HEK293 (cell line): ENCODE data around the gene FAM193B.
"Not testable (repeated sequence)": the region's sequence is repeated elsewhere in the genome, so short reads cannot be mapped to it uniquely, and the experiment has no call there.

Source experiments
- CTCF ChIA-PET: fragments of 350-600 bp; formaldehyde crosslinking; extraction: SDS; loops from one replicate; lab custom pipeline; 2021; ENCODE audit warnings: antibody characterized with exemption; lab: Yijun Ruan, JAX
- POLR2A ChIA-PET: fragments of 300-600 bp; formaldehyde crosslinking; extraction: SDS; loops from one replicate; lab custom pipeline; 2020; ENCODE audit warnings: antibody characterized with exemption, inconsistent platforms; lab: Yijun Ruan, JAX
- H3K27ac ChIP-seq: fragments of 200-500 bp; sonication (Bioruptor generic); 2 replicates; pipeline ENCODE4 v1.5.1; 2014; ENCODE audit warnings: low read depth, low read length, control low read depth, inconsistent platforms; ENCODE audit errors: extremely low read depth
- H3K36me3 ChIP-seq, 2 experiments: fragments of 200-500 bp in 1 of 2; sonication (Bioruptor generic) in 1 of 2; 1 replicate in 1 of 2; 2 replicates in 1 of 2; pipeline ENCODE4 v1.5.1; 2014 to 2017; ENCODE audit warnings: inconsistent platforms in 2 of 2, low read length in 2 of 2; ENCODE audit not compliant: control insufficient read depth in 2 of 2, insufficient read depth in 1 of 2
- H3K4me1 ChIP-seq: fragments of 200-500 bp; sonication (Bioruptor generic); 2 replicates; pipeline ENCODE4 v1.5.1; 2014; ENCODE audit warnings: mild to moderate bottlenecking, low read length, inconsistent platforms; ENCODE audit not compliant: control insufficient read depth, insufficient read depth
- H3K4me3 ChIP-seq: 2 replicates; pipeline ENCODE4 v1.5.1; 2011; ENCODE audit warnings: low read depth, mild to moderate bottlenecking, control low read depth, low read length, moderate library complexity
- H3K9me3 ChIP-seq: fragments of 200-500 bp; sonication (Bioruptor generic); 2 replicates; pipeline ENCODE4 v1.5.1; 2014; ENCODE audit warnings: low read depth, low read length, inconsistent platforms; ENCODE audit not compliant: control insufficient read depth, insufficient read depth
- FEZF1 ChIP-seq: fragments of 450-650 bp; formaldehyde crosslinking; IDR thresholded peaks from 2 replicates; pipeline ENCODE4 v1.5.1; 2016; ENCODE audit warnings: missing biosample characterization, missing genetic modification characterization
- HOXD13 ChIP-seq: sonication (generic); formaldehyde crosslinking; IDR thresholded peaks from 2 replicates; pipeline ENCODE4 v1.8.0; 2022; ENCODE audit warnings: missing genetic modification reagents, borderline replicate concordance
- SCRT1 ChIP-seq: fragments of 450-650 bp; formaldehyde crosslinking; IDR thresholded peaks from 2 replicates; pipeline ENCODE4 v1.5.1; 2016; ENCODE audit warnings: missing biosample characterization, missing genetic modification characterization, borderline replicate concordance
- ZNF155 ChIP-seq: fragments of 450-650 bp; formaldehyde crosslinking; IDR thresholded peaks from 2 replicates; pipeline ENCODE4 v1.5.1; 2016; ENCODE audit warnings: missing biosample characterization, missing genetic modification characterization
- ZNF157 ChIP-seq: fragments of 450-650 bp; formaldehyde crosslinking; IDR thresholded peaks from 2 replicates; pipeline ENCODE4 v1.5.1; 2016; ENCODE audit warnings: missing biosample characterization, missing genetic modification characterization
- ZNF266 ChIP-seq: fragments of 450-650 bp; formaldehyde crosslinking; IDR thresholded peaks from 2 replicates; pipeline ENCODE4 v1.5.1; 2016; ENCODE audit warnings: missing biosample characterization, missing genetic modification characterization, low read depth
- ZNF311 ChIP-seq: fragments of 450-650 bp; formaldehyde crosslinking; IDR thresholded peaks from 2 replicates; pipeline ENCODE4 v1.5.1; 2017; ENCODE audit warnings: missing biosample characterization, missing genetic modification characterization, borderline replicate concordance
- ZNF416 ChIP-seq: fragments of 450-650 bp; formaldehyde crosslinking; IDR thresholded peaks from 2 replicates; pipeline ENCODE4 v1.5.1; 2016; ENCODE audit warnings: missing biosample characterization, missing genetic modification characterization
- ZNF521 ChIP-seq: fragments of 450-650 bp; formaldehyde crosslinking; IDR thresholded peaks from 2 replicates; pipeline ENCODE4 v1.5.1; 2017; ENCODE audit warnings: missing biosample characterization, mild to moderate bottlenecking, missing genetic modification characterization
- ZNF555 ChIP-seq: fragments of 450-650 bp; formaldehyde crosslinking; conservative IDR thresholded peaks from 2 replicates; pipeline ENCODE4 v1.5.1; 2017; ENCODE audit warnings: missing biosample characterization, mild to moderate bottlenecking, missing genetic modification characterization, inconsistent platforms
- ZNF571 ChIP-seq: fragments of 450-650 bp; formaldehyde crosslinking; IDR thresholded peaks from 2 replicates; pipeline ENCODE4 v1.5.0; 2017; ENCODE audit warnings: missing biosample characterization, missing genetic modification characterization
- ZNF660 ChIP-seq: fragments of 450-650 bp; IDR thresholded peaks from 2 replicates; pipeline ENCODE4 v1.5.1; 2018; ENCODE audit warnings: missing biosample characterization, mild to moderate bottlenecking, missing genetic modification characterization
- ZNF677 ChIP-seq: fragments of 450-650 bp; IDR thresholded peaks from 2 replicates; pipeline ENCODE4 v1.5.0; 2018; ENCODE audit warnings: missing biosample characterization, mild to moderate bottlenecking, missing genetic modification characterization, moderate library complexity
- ZNF776 ChIP-seq: fragments of 450-650 bp; formaldehyde crosslinking; IDR thresholded peaks from 2 replicates; pipeline ENCODE4 v1.5.0; 2017; ENCODE audit warnings: missing biosample characterization, missing genetic modification characterization, borderline replicate concordance
- ZNF777 ChIP-seq: fragments of 450-650 bp; formaldehyde crosslinking; IDR thresholded peaks from 2 replicates; pipeline ENCODE4 v1.5.1; 2017; ENCODE audit warnings: missing biosample characterization, missing genetic modification characterization, borderline replicate concordance
- TF ChIP-seq, protein P1 (sequence below): fragments of 450-650 bp; formaldehyde crosslinking; conservative IDR thresholded peaks from 2 replicates; pipeline ENCODE4 v1.5.1; 2016; ENCODE audit warnings: low read depth, missing biosample characterization, missing genetic modification characterization
- TF ChIP-seq, protein P2 (sequence below): fragments of 450-650 bp; formaldehyde crosslinking; IDR thresholded peaks from 2 replicates; pipeline ENCODE4 v1.5.1; 2017; ENCODE audit warnings: missing biosample characterization, missing genetic modification characterization
- TF ChIP-seq, protein P3 (sequence below): fragments of 450-650 bp; formaldehyde crosslinking; IDR thresholded peaks from 2 replicates; pipeline ENCODE4 v1.5.1; 2016; ENCODE audit warnings: missing biosample characterization, missing genetic modification characterization

The FAM193B gene

DNA sequence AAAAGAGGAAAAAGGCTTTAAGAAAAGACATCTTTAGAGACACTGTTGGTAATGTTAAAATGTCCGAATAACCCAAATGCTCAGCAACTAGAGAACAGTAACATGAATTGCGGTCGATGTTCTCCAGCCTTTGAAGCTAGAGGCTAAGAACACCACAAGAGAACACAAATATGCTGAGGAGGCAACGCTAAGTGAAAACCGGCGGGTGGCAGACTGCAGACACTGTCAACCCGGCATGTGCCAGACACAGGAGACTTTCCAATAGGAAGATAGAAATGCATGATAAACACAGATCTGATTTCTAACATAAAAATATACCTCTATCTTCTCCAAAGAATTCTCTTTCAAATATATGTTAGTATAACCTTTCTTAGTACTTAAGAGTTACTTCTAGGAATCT lies 19.2 kb downstream of the FAM193B start:
- Histone ChIP-seq H3K9me3 (no peaks in the 10 kb centered on the region), H3K27ac (no peak overlapping the region), H3K36me3 (peaks cover 13 to 89% of the 10 kb centered on the region in 2 experiments), H3K4me1 (no peaks in the 10 kb centered on the region), H3K4me3 (no peak overlapping the region)
- TF ChIP-seq ZNF311 (tag by site-specific recombination) (no peak), HOXD13 (CRISPR knock-in tag) (no peak), ZNF776 (tag by site-specific recombination) (no peak)
- CTCF ChIA-PET: interaction anchor here (1.1 kb wide), 1 partner anchor 68 kb away, joined by 3 read pairs; no protein-coding TSS in a partner anchor
- POLR2A ChIA-PET: no interaction called here

DNA sequence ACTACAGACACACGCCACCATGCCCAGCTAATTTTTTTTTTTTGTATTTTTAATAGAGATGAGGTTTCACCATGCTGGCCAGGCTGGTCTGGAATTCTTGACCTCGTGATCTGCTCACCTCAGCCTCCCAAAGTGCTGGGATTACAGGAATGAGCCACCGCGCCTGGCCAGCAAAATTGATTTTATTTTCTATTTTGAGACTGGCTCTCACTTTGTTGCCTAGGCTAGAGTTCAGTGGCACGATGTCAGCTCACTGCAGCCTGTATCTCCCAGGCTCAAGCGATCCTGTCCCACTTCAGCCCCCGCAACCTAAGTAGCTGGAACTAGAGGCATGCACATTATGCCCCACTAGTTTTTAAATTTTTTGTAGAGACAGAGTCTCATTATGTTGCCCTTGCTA lies 19.9 kb downstream of the FAM193B start:
- CTCF ChIA-PET: interaction anchor here (1.1 kb wide), 1 partner anchor 69 kb away, joined by 3 read pairs; no protein-coding TSS in a partner anchor
- H3K36me3 ChIP-seq: peaks cover 13 to 92% of the 10 kb centered on the region in 2 experiments

DNA sequence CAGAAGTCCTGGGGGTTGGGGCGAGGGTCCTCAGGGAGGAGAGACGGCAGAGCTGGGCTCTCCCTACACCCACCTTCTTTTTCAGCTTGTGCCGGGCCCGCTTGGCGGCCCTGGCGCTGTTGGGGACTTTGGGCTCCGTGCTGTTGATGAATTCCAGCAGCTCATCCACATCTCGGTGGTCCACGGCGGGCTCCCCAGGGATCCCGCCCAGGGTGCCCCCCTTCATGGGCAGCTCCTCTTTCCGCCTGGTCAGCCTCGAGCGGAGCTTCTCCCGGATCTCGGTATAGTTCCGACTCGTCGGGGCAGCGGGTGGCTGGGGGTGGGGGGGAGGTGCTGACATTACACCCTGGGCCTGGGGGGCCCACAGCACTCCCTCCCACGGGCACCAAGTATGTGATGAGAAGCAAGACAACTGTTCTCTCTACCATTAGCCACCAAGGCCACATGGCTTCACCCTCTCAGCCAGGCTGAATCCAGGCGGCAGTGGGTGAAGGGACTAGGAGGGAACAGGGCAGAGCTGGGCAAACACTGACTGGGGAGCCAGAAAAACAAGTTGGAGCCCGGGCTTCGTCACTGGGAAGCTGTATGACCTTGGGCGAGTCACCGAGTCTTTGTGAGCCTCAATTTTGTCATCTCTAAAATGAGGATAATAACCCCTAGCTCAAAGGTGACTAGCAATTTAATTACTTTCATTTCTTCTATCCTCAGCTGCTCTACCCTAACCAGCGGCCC lies 23.0 kb downstream of the FAM193B start:
- Histone ChIP-seq H3K4me3 (no peak overlapping the region), H3K9me3 (no peaks in the 10 kb centered on the region)
- ChIA-PET POLR2A (no interaction called here), CTCF (interaction anchor here (0.7 to 1.4 kb wide), 2 partner anchors 10 to 15 kb away, joined by 3 read pairs; no protein-coding TSS in a partner anchor)
- no peak for TF ChIP-seq ZNF155 (tag by site-specific recombination)
- no peak for TF ChIP-seq ZNF157
- TF ChIP-seq SCRT1 (tag by site-specific recombination): no peak
- TF ChIP-seq ZNF555 (tag by site-specific recombination): no peak
- TF ChIP-seq, protein P1, sequence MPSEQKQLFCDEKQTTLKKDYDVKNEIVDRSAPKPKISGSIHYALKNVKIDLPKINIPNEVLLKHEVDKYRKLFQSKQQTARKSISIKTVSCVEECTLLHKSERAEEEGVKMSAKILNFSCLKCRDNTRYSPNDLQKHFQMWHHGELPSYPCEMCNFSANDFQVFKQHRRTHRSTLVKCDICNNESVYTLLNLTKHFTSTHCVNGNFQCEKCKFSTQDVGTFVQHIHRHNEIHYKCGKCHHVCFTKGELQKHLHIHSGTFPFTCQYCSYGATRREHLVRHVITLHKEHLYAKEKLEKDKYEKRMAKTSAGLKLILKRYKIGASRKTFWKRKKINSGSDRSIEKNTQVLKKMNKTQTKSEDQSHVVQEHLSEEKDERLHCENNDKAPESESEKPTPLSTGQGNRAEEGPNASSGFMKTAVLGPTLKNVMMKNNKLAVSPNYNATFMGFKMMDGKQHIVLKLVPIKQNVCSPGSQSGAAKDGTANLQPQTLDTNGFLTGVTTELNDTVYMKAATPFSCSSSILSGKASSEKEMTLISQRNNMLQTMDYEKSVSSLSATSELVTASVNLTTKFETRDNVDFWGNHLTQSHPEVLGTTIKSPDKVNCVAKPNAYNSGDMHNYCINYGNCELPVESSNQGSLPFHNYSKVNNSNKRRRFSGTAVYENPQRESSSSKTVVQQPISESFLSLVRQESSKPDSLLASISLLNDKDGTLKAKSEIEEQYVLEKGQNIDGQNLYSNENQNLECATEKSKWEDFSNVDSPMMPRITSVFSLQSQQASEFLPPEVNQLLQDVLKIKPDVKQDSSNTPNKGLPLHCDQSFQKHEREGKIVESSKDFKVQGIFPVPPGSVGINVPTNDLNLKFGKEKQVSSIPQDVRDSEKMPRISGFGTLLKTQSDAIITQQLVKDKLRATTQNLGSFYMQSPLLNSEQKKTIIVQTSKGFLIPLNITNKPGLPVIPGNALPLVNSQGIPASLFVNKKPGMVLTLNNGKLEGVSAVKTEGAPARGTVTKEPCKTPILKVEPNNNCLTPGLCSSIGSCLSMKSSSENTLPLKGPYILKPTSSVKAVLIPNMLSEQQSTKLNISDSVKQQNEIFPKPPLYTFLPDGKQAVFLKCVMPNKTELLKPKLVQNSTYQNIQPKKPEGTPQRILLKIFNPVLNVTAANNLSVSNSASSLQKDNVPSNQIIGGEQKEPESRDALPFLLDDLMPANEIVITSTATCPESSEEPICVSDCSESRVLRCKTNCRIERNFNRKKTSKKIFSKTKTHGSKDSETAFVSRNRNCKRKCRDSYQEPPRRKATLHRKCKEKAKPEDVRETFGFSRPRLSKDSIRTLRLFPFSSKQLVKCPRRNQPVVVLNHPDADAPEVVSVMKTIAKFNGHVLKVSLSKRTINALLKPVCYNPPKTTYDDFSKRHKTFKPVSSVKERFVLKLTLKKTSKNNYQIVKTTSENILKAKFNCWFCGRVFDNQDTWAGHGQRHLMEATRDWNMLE (tag by site-specific recombination): no peak
- no peak for TF ChIP-seq ZNF266 (tag by site-specific recombination)
- TF ChIP-seq FEZF1 (tag by site-specific recombination): no peak
- TF ChIP-seq ZNF311 (tag by site-specific recombination): no peak
- TF ChIP-seq, all 188 proteins: peak for 0
- no peaks in the 10 kb centered on the region for H3K4me1 ChIP-seq
- H3K27ac ChIP-seq: no peak overlapping the region
- H3K36me3 ChIP-seq: peaks cover 13 to 92% of the 10 kb centered on the region in 2 experiments; a peak in 2 of 3 replicates

More for the DNA sequence above, 19.9 kb downstream of the FAM193B start:
- POLR2A ChIA-PET, H3K4me3 ChIP-seq, H3K4me1 ChIP-seq, H3K9me3 ChIP-seq, H3K27ac ChIP-seq: not testable (repeated sequence)

DNA sequence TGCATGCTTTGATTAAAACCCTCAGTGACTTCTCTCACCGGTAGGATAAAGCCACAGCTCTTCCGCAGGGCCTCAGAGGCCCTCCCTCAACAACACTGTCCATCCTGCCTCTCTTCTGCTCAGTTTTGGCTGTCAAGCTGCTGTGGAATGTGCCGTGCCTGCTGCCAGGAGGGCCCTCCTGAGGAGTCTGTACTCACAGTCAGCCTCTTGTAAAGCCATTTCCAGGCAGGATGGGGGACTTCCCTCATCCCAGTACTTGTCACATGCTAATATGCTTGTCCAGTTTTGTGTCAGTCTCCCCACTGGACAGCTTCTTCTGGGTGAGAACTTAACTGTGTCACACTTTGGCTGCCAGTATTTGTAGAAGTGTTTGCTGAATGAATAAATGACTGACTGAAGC lies 23.7 kb downstream of the FAM193B start:
- CTCF ChIA-PET: interaction anchor here (0.6 to 1.4 kb wide), 3 partner anchors 9 to 54 kb away, joined by 3 read pairs; no protein-coding TSS in a partner anchor
- Histone ChIP-seq H3K27ac (no peak overlapping the region), H3K9me3 (no peaks in the 10 kb centered on the region), H3K4me1 (no peaks in the 10 kb centered on the region), H3K4me3 (no peak overlapping the region), H3K36me3 (peaks cover 13 to 93% of the 10 kb centered on the region in 2 experiments; a peak in 2 of 3 replicates)
- POLR2A ChIA-PET: no interaction called here
- no peak for TF ChIP-seq ZNF416 (tag by site-specific recombination)
- TF ChIP-seq ZNF677 (tag by site-specific recombination): no peak
- no peak for TF ChIP-seq ZNF777 (tag by site-specific recombination)
- TF ChIP-seq ZNF521 (tag by site-specific recombination): no peak
- TF ChIP-seq ZNF660: no peak
- TF ChIP-seq, protein P2, sequence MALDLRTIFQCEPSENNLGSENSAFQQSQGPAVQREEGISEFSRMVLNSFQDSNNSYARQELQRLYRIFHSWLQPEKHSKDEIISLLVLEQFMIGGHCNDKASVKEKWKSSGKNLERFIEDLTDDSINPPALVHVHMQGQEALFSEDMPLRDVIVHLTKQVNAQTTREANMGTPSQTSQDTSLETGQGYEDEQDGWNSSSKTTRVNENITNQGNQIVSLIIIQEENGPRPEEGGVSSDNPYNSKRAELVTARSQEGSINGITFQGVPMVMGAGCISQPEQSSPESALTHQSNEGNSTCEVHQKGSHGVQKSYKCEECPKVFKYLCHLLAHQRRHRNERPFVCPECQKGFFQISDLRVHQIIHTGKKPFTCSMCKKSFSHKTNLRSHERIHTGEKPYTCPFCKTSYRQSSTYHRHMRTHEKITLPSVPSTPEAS (tag by site-specific recombination): no peak
- TF ChIP-seq ZNF571 (tag by site-specific recombination): no peak
- TF ChIP-seq, protein P3, sequence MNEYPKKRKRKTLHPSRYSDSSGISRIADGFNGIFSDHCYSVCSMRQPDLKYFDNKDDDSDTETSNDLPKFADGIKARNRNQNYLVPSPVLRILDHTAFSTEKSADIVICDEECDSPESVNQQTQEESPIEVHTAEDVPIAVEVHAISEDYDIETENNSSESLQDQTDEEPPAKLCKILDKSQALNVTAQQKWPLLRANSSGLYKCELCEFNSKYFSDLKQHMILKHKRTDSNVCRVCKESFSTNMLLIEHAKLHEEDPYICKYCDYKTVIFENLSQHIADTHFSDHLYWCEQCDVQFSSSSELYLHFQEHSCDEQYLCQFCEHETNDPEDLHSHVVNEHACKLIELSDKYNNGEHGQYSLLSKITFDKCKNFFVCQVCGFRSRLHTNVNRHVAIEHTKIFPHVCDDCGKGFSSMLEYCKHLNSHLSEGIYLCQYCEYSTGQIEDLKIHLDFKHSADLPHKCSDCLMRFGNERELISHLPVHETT (tag by site-specific recombination): no peak
